ENCODE results near the gene MED13L.

DNA sequence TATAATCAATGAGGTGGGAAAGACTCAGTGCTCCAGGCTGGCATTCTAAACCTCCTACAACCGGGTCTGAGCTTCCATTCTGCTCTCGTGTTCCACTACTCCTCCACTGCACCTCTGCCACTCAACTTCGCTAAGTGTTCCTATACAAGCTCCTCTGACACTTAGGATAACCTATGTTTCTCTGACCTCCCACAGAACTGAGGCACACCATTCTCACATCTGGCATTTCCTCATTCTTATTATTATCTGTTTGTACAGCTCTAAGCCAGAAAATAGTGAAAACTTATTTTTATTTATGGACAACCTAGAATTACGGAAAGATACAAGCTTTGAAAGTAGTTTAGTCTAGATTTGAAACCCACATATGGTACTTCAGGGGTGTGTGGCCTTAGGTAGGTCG, 127.0 kb downstream of the MED13L start:
- TF ChIP-seq FOXA1 (IDR thresholded peaks at IDR 0.05) (no peak), CTBP1 (IDR thresholded peaks at IDR 0.05; ENCODE audit: borderline replicate concordance) (no peak), SP1 (IDR thresholded peaks at IDR 0.05) (no peak), BHLHE40 (IDR thresholded peaks at IDR 0.05; ENCODE audit: borderline replicate concordance) (no peak), ELF4 (IDR thresholded peaks at IDR 0.05) (no peak), SUZ12 (IDR thresholded peaks at IDR 0.05) (no peak), ZNF384 (IDR thresholded peaks at IDR 0.05) (no peak), TARDBP (IDR thresholded peaks at IDR 0.05) (no peak), LEF1 (IDR thresholded peaks at IDR 0.05; ENCODE audit: borderline replicate concordance) (no peak), FOXK2 (IDR thresholded peaks at IDR 0.05) (no peak), L3MBTL2 (conservative IDR thresholded peaks at IDR 0.05) (no peak)
- TF ChIP-seq, protein P1, sequence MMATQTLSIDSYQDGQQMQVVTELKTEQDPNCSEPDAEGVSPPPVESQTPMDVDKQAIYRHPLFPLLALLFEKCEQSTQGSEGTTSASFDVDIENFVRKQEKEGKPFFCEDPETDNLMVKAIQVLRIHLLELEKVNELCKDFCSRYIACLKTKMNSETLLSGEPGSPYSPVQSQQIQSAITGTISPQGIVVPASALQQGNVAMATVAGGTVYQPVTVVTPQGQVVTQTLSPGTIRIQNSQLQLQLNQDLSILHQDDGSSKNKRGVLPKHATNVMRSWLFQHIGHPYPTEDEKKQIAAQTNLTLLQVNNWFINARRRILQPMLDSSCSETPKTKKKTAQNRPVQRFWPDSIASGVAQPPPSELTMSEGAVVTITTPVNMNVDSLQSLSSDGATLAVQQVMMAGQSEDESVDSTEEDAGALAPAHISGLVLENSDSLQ (IDR thresholded peaks at IDR 0.05) = no peak

Measured in HEK293T (cell line).